Prostate gland (tissue), 2 donors: Measurements from ENCODE around the gene RBBP8NL. TPM values are rescaled to one million over a fixed set of nuclear protein-coding genes. Genes with fewer than 3 reads are reported as not detected.

Experiments
- DNase-seq: peaks from one replicate; pipeline ENCODE4 v3.0.0-alpha.2; 2019; ENCODE audit warnings: low spot score
- H3K27ac ChIP-seq, 2 donors: fragments of 200-600 bp; sonication (generic); 2 replicates each; pipeline ENCODE4 v1.5.1; 2017 to 2019
- H3K27me3 ChIP-seq: fragments of 200-600 bp; sonication (generic); replicated peaks from 2 replicates; pipeline ENCODE4 v1.5.1; 2019; ENCODE audit not compliant: insufficient read depth
- H3K36me3 ChIP-seq, 2 donors: fragments of 200-600 bp; sonication (generic); 1 replicate in 1 of 2; 2 replicates in 1 of 2; pipeline versions ENCODE4 v1.5.1 to v1.8.1; 2017 to 2019
- H3K4me1 ChIP-seq: fragments of 200-600 bp; sonication (generic); replicated peaks from 2 replicates; pipeline ENCODE4 v1.5.1; 2019
- H3K4me3 ChIP-seq, 2 donors: fragments of 200-600 bp; sonication (generic); 2 replicates each; pipeline ENCODE4 v1.5.1; 2017 to 2019
- H3K9me3 ChIP-seq: fragments of 200-600 bp; sonication (generic); 2 replicates; pipeline ENCODE4 v1.5.1; 2017
- POLR2A ChIP-seq: fragments of 450-650 bp; IDR thresholded peaks from one replicate; pipeline ENCODE4 v1.6.1; 2016; ENCODE audit warnings: antibody characterized with exemption, mild to moderate bottlenecking
- POLR2AphosphoS5 ChIP-seq: sonication (generic); formaldehyde crosslinking; IDR thresholded peaks from one replicate; pipeline ENCODE4 v1.6.1; 2017; ENCODE audit warnings: antibody characterized with exemption
- WGBS: methylation state at CpG from one replicate; pipeline ENCODE4 v1.1.5; 2018; 5-methylcytosine and 5-hydroxymethylcytosine counted together
- intact Hi-C: fragments of 100-400 bp; cut with DNase I; formaldehyde crosslinking; loops from one replicate; pipeline ENCODE4 v1.14.2; 2022
- total RNA-seq, 2 donors: library from RNA; depleted of rRNA; stranded (reverse); fragments of >200 nt; gene quantifications; one replicate each; pipeline ENCODE4 v1.1.0, GENCODE V29; 2016
- TF ChIP-seq, protein P1 (sequence below), 4 experiments: fragments of 200-600 bp in 2 of 4; fragments of 450-650 bp in 2 of 4; sonication (generic) in 2 of 4; IDR thresholded peaks; 1 replicate in 3 of 4; 2 replicates in 1 of 4; pipeline ENCODE4 v1.5.1; 2016 to 2019; ENCODE audit warnings: antibody characterized with exemption in 4 of 4, mild to moderate bottlenecking in 2 of 4, moderate library complexity in 2 of 4

RBBP8NL gene
- total RNA-seq, 2 donors from 2014 or later: 4.9 to 10.9 TPM

DNA sequence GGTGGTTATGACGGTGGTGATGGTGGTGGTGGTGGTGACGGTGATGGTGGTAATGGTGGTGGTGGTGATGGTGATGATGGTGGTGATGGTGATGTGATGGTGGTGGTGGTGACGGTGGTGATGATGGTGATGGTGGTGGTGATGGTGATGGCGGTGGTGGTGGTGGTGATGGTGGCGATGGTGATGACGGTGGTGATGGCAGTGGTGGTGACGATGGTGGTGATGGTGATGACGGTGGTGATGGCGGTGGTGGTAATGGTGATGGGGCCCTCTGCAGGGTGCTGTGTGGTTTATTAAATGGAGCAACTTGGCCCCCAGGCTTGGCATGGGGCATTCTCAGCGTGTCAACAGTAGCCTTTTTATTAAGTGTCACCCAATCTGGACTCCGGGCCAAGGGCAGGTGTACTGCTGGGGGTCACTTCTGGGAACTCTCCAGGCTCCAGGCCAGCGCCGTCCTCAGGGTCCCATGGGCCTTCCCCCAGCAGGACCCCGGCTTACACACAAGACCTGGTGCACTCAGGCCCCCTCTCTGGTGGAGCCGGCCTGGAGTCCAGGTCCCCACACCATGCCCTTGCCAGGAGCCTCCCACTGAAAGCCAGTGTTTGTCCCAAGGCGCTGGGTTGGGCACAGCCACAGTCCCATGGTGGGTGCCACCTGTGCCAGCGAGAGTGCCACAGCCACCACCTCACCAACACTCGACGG is 29.1 kb downstream of the RBBP8NL start:
- WGBS: 96% methylated on average over 19 of the region's 19 CpGs
- intact Hi-C loops: no loop called here
- DNase-seq: no peak
- Histone ChIP-seq H3K27me3 (no peaks in the 10 kb centered on the region), H3K4me3 (no peak overlapping the region), H3K36me3 (no peaks in the 10 kb centered on the region), H3K27ac (no peak overlapping the region), H3K9me3 (no peaks in the 10 kb centered on the region), H3K4me1 (no peaks in the 10 kb centered on the region)
- TF ChIP-seq, protein P1, sequence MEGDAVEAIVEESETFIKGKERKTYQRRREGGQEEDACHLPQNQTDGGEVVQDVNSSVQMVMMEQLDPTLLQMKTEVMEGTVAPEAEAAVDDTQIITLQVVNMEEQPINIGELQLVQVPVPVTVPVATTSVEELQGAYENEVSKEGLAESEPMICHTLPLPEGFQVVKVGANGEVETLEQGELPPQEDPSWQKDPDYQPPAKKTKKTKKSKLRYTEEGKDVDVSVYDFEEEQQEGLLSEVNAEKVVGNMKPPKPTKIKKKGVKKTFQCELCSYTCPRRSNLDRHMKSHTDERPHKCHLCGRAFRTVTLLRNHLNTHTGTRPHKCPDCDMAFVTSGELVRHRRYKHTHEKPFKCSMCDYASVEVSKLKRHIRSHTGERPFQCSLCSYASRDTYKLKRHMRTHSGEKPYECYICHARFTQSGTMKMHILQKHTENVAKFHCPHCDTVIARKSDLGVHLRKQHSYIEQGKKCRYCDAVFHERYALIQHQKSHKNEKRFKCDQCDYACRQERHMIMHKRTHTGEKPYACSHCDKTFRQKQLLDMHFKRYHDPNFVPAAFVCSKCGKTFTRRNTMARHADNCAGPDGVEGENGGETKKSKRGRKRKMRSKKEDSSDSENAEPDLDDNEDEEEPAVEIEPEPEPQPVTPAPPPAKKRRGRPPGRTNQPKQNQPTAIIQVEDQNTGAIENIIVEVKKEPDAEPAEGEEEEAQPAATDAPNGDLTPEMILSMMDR (IDR thresholded peaks at IDR 0.05): no peak
- TF ChIP-seq POLR2A: no peak
- TF ChIP-seq POLR2AphosphoS5: no peak

DNA sequence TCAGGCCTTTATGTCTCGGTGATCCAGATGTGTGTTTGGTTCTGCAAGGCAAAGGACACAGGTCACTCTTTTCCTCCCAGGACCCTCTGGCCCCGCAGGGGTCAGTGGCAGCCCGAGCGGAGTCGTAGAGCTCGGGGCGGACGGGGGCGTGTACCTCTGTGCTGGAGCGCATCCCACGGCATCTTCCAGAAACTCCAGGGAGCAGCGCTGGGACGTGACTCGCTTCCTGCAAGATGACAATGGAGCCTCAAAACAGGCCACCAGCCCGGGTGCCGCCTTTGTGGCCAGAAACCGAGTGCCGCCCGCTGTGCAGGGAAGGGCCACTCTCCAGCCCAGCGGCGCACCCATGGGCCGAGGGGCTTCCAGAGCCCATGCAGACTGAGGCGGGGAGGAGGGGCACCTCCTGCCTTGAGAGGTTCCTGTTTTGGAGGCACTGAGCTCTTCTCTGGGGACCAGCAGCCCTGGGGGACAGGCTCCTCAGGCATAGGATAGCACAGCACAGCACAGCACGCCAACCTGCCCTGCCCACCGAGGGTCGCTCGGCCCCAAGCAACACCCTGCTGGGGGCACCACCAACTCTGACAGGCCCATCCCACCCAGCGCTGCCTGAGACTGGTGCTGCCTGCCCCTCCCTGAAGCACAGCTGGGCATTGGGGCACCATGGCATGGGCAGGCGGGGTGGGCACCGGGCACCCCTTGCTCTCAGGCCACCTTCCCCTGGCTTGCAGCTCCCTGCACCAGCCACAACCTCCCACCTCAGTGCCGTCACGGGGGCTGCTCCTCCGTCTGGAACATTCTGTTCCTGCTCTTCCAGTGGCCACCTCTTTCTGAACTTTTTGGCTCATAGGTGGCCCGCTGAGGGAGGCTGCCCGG is 30.7 kb downstream of the RBBP8NL start:
- no peaks in the 10 kb centered on the region for H3K36me3 ChIP-seq
- H3K27me3 ChIP-seq: no peaks in the 10 kb centered on the region
- 92% methylated on average over 33 of the region's 35 CpGs for whole genome bisulfite sequencing
- H3K4me3 ChIP-seq: no peak overlapping the region
- no peak for TF ChIP-seq POLR2AphosphoS5
- no peaks in the 10 kb centered on the region for H3K9me3 ChIP-seq
- DNase-seq: no peak
- intact Hi-C loops: no loop called here
- no peaks in the 10 kb centered on the region for H3K4me1 ChIP-seq
- no peak overlapping the region for H3K27ac ChIP-seq

DNA sequence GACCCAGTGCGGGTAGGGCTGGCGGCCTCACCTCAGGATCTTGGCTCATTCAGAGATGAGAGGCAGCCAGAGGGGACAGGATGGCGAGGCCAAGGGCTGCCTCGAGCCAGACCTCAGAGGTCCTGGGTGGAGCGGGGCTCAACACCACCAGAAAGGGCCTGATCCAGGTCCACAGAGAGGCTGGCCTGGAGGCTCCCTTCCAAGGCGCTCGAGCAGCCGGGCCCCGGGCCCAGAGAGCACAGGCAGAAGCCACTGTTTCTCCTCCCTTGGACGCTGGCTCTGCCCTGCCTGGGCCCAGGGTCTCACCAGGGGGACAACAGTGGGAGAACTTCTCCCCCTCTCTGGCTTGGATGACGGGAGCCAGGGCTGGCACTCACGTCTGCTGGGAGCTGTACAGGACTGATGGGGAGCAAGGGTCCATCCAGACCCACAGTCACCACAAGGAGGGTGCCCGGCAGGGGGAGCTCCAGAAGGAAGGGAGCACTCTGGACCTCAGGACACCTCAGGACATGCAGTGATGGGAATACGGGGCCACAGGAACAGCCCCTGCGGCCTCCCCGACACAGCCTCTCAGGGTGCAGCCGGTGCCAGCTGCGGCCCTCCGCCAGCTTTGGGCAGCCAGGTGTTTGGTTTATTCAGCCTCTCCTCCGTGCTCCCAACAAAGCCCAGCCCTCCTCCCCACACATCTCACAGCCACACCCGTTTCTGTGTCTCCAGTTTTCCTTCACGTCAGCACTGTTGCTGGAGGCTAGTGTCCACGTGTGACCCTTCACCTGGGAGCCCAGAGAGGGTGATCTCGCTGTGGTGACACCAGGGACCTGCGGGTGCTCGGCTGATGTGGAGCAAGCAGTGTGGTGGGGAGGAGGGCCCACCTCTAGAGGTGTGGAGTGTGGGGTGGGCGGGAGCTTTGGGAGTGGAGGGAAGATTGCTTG is 31.8 kb downstream of the RBBP8NL start:
- TF ChIP-seq, protein P1 (IDR thresholded peaks at IDR 0.05): no peak
- TF ChIP-seq POLR2AphosphoS5 (no peak), POLR2A (no peak)
- no peaks in the 10 kb centered on the region for H3K4me1 ChIP-seq
- H3K4me3 ChIP-seq: no peak overlapping the region
- no peak for DNase-seq
- no peaks in the 10 kb centered on the region for H3K9me3 ChIP-seq
- no peaks in the 10 kb centered on the region for H3K36me3 ChIP-seq
- H3K27ac ChIP-seq: no peak overlapping the region
- intact Hi-C loops: no loop called here
- WGBS: 87% methylated on average over 23 of the region's 27 CpGs
- H3K27me3 ChIP-seq: no peaks in the 10 kb centered on the region

DNA sequence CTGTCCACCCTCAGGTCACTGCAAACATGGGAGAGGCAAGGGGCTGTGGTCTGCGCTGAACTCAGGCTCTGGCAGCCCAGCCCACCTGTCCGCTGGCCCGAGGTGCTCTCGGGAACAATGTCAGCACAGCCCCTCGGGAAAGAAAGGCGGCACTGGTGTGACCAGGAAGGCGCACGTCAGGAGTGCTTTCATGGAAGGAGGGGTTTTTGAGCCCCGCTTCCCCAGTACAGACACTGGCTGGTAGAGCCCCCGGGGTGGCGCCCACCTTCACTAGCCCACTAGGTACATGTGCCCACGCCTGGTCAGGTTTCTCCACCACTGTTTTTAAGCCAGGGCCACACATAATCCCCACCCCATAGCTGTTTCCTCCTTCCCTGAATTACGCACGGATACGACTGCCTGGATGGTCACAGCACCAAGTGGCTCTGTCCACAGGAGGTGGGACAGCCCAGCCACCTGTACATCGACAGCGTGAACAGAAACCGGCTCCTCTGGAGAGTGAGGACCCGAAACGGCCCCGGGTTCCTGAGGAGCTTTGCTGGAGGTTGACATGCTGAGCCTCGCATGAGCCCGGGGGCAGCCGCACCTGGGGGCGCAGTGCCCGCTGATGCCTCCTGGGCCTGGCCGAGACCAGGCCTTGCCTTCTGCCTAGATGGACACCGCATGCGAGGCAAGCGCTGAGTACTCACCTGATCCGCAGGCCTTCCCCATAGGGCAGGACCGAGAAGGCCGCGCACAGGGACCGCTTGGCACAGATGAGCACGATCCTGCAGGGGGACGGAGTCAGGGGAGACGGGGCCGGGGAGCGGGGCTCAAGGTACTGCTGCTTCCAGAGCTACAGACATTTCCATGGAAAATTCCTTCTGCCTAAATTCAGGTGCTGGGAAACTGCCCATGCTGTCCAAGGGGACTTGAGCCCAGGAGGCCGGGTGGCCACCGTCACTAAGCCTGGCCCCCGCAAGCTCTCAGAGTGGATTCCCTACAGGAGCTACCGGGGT is 32.8 kb downstream of the RBBP8NL start:
- Histone ChIP-seq H3K27me3 (no peaks in the 10 kb centered on the region), H3K9me3 (no peaks in the 10 kb centered on the region), H3K27ac (no peak overlapping the region), H3K36me3 (no peaks in the 10 kb centered on the region), H3K4me1 (no peaks in the 10 kb centered on the region), H3K4me3 (no peak overlapping the region)
- TF ChIP-seq, protein P1 (IDR thresholded peaks at IDR 0.05): no peak
- TF ChIP-seq POLR2AphosphoS5 (no peak), POLR2A (no peak)
- WGBS: 96% methylated on average over 36 of the region's 44 CpGs
- no peak for DNase-seq
- intact Hi-C loops: no loop called here
